HUES64 (cell line): ENCODE results near the gene LIMS1.

ENCODE experiments used
- H3K27ac ChIP-seq: 2 replicates; pipeline ENCODE4 v1.7.0; 2013; ENCODE audit warnings: low read depth, low read length, inconsistent platforms
- H3K27me3 ChIP-seq: 2 replicates; pipeline ENCODE4 v1.6.1; 2013; ENCODE audit warnings: mild to moderate bottlenecking, low read length; ENCODE audit not compliant: insufficient read depth
- H3K36me3 ChIP-seq: 2 replicates; pipeline ENCODE4 v1.6.1; 2013; ENCODE audit warnings: mild to moderate bottlenecking, low read length; ENCODE audit not compliant: insufficient read depth
- H3K4me1 ChIP-seq: 2 replicates; pipeline ENCODE4 v1.6.1; 2013; ENCODE audit warnings: mild to moderate bottlenecking, low read length, moderate library complexity; ENCODE audit not compliant: insufficient read depth
- H3K4me3 ChIP-seq: 2 replicates; pipeline ENCODE4 v1.5.1; 2013; ENCODE audit warnings: mild to moderate bottlenecking, low read length, moderate library complexity
- H3K9ac ChIP-seq: 2 replicates; pipeline ENCODE4 v1.6.1; 2013; ENCODE audit warnings: mild to moderate bottlenecking, low read depth, low read length
- H3K9me3 ChIP-seq: 2 replicates; pipeline ENCODE4 v1.6.1; 2013; ENCODE audit warnings: low read depth, low read length; ENCODE audit not compliant: insufficient read depth
- WGBS: fragments of 150-250, 120-280 bp; methylation state at CpG from one replicate; pipeline ENCODE4 v1.1.7; 2013; ENCODE audit warnings: missing lambda C conversion rate; 5-methylcytosine and 5-hydroxymethylcytosine counted together

Gene LIMS1

GRCh38 chr2:108531674-108532055 is 2.6 kb upstream of the LIMS1 start:
- no peak overlapping the region for H3K9ac ChIP-seq
- WGBS = 91% methylated on average over 5 of the region's 5 CpGs

DNA sequence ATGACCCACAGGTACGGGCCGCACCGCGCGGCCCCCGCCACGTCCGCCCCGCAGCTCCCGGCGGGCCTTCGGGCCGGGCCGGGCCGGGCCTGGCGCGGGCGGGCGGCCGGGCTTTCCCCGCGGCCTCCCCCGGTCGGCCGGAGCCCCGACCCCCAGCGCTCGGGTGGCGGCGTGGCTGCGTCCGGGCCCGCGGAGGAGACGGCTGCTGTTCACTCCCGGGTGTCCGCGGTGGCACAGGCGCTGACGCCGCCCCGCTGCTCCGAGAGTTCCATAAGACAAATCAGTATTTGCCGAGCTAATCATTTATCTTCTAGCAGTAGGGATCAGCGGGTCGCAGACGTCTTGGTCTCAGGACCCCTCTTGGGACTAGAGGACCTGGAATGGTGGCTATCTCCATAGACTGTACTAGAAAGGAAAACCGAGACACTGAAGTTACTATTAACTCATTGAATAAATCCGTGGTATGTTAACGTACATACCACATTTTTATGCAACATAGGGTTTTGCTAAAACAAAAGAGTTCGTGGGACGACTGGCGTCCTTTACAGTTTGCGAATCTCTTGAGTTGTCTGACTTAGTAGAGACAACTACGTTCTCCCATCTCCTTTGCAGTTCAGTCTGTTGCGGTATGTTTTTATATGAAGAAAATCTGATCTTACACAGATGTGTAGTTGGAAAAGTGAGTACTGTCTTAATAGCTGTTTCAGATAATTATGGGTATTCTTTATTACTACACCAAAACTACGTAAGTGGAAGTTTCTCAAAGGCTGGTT is 500 bp downstream of the LIMS1 start:
- Histone ChIP-seq H3K4me3 (peak overlapping the region; percentile 92), H3K27me3 (peaks cover 18% of the 10 kb centered on the region), H3K27ac (no peak overlapping the region; the same call in 1 of the 2 replicates), H3K9me3 (no peaks in the 10 kb centered on the region), H3K4me1 (peaks cover 18% of the 10 kb centered on the region), H3K9ac (peak overlapping the region; percentile 74), H3K36me3 (no peaks in the 10 kb centered on the region)
- WGBS = under 1% methylated on average over 56 of the region's 57 CpGs

More at GRCh38 chr2:108531674-108532055, 2.6 kb upstream of the LIMS1 start:
- Histone ChIP-seq H3K4me1 (peaks cover 8% of the 10 kb centered on the region; the same call in 1 of the 2 replicates), H3K9me3 (no peaks in the 10 kb centered on the region), H3K4me3 (no peak overlapping the region), H3K27ac (no peak overlapping the region), H3K27me3 (peaks cover 18% of the 10 kb centered on the region), H3K36me3 (no peaks in the 10 kb centered on the region)

- Histone ChIP-seq H3K4me3 (peak overlapping the region; percentile 92), H3K27me3 (peaks cover 18% of the 10 kb centered on the region), H3K27ac (no peak overlapping the region), H3K4me1 (peaks cover 18% of the 10 kb centered on the region), H3K36me3 (no peaks in the 10 kb centered on the region), H3K9me3 (no peaks in the 10 kb centered on the region), H3K9ac (peak overlapping the region; percentile 74; the same call in 1 of the 2 replicates)
- WGBS = 22% methylated on average over 9 of the region's 9 CpGs
Observed at GRCh38 chr2:108535357-108535631, 1.0 kb downstream of the LIMS1 start.

DNA sequence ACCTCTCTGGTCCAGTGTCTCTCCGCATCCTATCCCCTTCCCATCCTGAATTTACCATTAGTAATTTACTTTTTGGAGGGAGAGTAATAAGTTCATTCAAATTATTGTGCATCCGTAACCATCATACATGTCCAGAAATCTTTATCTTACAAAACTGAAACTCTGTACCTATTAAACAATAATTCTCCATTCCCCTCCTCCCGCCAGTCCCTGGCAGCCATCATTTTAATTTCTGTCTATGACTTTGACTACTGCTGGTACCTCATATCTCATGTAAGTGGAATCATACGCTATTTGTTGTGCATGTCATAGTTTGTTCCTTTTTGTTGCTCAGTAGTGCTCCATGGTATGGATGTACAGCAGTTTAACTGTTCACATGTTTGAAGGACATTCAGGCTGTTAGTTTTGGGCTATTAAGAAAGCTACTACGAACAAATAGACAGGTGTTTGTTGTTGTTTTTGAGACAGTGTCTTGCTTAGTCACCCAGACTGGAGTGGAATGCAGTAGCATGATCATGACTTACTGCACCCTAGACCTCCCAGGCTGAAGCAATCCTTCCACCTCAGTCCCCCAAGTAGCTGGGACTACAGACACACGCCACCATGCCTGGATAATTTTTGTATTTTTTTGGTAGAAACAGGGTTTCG is 2.0 kb downstream of the LIMS1 start:
- peaks cover 18% of the 10 kb centered on the region for H3K27me3 ChIP-seq
- 87% methylated on average over 6 of the region's 7 CpGs for WGBS
- H3K36me3 ChIP-seq = no peaks in the 10 kb centered on the region
- H3K9ac ChIP-seq = no peak overlapping the region
- peak overlapping the region; percentile 92 for H3K4me3 ChIP-seq
- H3K4me1 ChIP-seq = peaks cover 18% of the 10 kb centered on the region
- H3K9me3 ChIP-seq = no peaks in the 10 kb centered on the region
- H3K27ac ChIP-seq = no peak overlapping the region

- Histone ChIP-seq H3K4me3 (peak overlapping the region; percentile 2; the same call in 1 of the 2 replicates), H3K36me3 (no peaks in the 10 kb centered on the region), H3K4me1 (peaks cover 18% of the 10 kb centered on the region), H3K9me3 (no peaks in the 10 kb centered on the region), H3K27me3 (peaks cover 18% of the 10 kb centered on the region), H3K27ac (no peak overlapping the region), H3K9ac (no peak overlapping the region)
- WGBS = 91% methylated on average over 5 of the region's 5 CpGs
Observed at GRCh38 chr2:108536911-108537310, 2.6 kb downstream of the LIMS1 start.

DNA sequence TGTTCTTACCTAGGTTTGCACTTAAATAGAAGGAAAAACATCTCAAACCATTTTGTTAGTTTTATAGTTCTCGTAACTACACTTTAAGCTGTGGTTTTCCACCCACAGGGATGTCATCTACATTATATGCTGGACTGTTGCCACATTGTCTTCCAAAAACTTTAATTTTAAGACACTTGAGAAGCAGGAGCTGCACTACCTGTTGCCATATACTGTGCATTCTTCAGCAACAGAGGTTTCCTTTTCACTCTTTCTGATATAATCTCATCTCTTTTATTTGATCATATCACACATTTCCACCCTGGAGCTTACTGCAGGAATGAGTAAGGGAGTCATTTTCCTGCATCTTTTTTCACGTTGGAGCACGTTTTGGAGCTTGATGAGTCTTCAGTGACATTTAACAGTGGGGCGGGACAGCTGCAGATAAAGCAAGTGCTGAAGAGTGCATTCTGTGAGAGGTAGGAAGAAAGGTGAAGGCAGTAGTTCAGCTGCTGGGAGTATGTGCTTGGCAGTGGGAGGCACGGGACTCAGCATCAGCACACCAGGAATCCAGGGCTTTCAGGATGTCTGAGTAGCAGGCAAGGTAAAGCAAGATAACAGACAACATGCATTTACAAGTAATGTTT is 3.8 kb downstream of the LIMS1 start:
- H3K27ac ChIP-seq = no peak overlapping the region
- H3K4me1 ChIP-seq = peaks cover 18% of the 10 kb centered on the region
- 55% methylated on average over 5 of the region's 5 CpGs for WGBS

DNA sequence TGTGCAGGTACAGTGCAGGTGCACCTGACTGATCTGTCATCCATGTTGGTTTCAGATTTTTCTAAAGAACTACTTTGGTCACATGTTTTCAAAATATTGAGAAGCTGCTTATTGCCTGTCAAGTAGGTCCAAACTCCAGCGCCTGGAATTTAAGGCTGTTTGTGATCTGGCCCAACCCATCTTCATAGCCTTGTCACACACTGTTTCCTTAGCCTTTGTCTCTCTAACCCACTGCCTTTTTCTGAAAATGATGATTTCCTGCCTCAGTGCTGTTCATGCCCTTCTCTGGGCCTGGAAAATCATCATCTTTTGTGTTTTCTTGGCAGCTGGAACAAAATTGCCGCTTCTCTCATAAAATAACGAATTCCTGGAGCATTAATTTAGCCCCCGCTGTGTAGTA is 7.2 kb downstream of the LIMS1 start:
- Histone ChIP-seq H3K9me3 (peaks cover 7% of the 10 kb centered on the region; the same call in 1 of the 2 replicates), H3K9ac (no peak overlapping the region), H3K27me3 (peaks cover 1% of the 10 kb centered on the region; the same call in 1 of the 2 replicates), H3K27ac (no peak overlapping the region), H3K4me1 (peaks cover 10% of the 10 kb centered on the region), H3K36me3 (no peaks in the 10 kb centered on the region), H3K4me3 (no peak overlapping the region)
- over 99% methylated on average over 4 of the region's 4 CpGs for WGBS

More for the DNA sequence above, 3.8 kb downstream of the LIMS1 start:
- Histone ChIP-seq H3K36me3 (no peaks in the 10 kb centered on the region), H3K9ac (no peak overlapping the region), H3K27me3 (peaks cover 18% of the 10 kb centered on the region), H3K9me3 (no peaks in the 10 kb centered on the region), H3K4me3 (no peak overlapping the region)

- no peaks in the 10 kb centered on the region for H3K27me3 ChIP-seq
- 95% methylated on average over 4 of the region's 4 CpGs for WGBS
- H3K27ac ChIP-seq = no peak overlapping the region
- H3K4me3 ChIP-seq = no peak overlapping the region
- no peak overlapping the region for H3K9ac ChIP-seq
- H3K4me1 ChIP-seq = peaks cover 9% of the 10 kb centered on the region
- H3K9me3 ChIP-seq = peaks cover 7% of the 10 kb centered on the region; the same call in 1 of the 2 replicates
- H3K36me3 ChIP-seq = no peaks in the 10 kb centered on the region
Observed at GRCh38 chr2:108542071-108542470, 7.8 kb downstream of the LIMS1 start.

DNA sequence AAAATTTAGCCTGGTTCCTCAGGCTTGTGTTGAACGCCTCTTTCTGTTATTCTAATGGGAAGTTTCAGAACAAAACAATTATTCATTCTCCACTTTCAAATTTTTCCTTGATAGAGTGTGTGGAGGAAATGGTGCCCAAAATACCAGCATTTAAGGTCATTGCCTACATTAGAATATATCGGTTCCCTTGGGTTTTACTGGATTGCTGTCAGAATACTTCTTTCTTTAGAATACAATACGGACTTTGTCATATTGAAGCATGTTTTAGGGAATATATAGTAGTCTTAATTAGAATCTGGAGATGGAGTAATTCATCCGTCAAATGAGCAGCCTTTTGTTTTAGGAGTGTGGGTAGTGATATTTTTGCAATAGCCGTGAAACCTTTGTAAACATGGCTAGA is 13.3 kb downstream of the LIMS1 start:
- Histone ChIP-seq H3K4me1 (no peaks in the 10 kb centered on the region), H3K27ac (no peak overlapping the region), H3K27me3 (no peaks in the 10 kb centered on the region), H3K9ac (no peak overlapping the region), H3K36me3 (no peaks in the 10 kb centered on the region), H3K9me3 (peaks cover 7% of the 10 kb centered on the region; the same call in 1 of the 2 replicates), H3K4me3 (no peak overlapping the region)
- WGBS = 85% methylated on average over 4 of the region's 5 CpGs

DNA sequence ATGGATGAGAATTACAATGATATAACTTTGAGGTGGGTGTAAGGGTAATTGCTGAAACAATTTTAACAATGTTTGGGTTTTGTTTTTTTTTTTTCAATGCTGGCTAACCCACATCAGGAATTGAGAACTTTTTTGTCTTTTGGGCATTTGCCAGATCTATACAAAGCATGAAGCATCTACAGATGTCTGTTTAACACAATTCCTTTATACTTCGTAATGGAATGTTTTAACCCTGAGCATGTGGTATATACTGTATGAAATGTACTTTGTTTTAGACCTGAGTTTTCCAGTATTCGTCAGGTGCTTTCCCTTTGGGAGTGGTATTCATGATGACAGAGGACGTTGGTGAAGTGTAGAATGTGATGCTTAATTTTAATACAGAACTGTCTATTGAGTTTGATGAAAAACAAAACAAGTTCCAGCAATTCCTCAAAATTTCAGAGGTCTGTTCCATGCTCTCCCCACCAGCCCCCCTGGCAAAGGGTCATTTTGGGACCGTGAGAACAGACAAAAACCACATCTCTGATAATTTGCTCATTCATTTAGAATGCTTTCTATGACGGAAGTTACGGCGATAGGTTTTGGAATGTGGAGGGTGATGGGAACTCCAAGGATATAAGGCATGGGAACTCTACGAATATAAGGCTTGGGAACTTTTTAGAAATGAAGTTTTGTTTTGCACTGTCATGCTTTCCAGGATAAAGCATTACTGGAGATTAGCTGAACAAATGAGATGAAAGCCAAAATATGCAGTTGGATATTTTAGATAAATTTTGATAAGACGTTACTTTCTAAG is 14.1 kb downstream of the LIMS1 start:
- H3K9ac ChIP-seq = no peak overlapping the region
- no peaks in the 10 kb centered on the region for H3K36me3 ChIP-seq
- no peak overlapping the region for H3K27ac ChIP-seq
- WGBS = 91% methylated on average over 8 of the region's 9 CpGs
- no peak overlapping the region for H3K4me3 ChIP-seq
- no peaks in the 10 kb centered on the region for H3K27me3 ChIP-seq
- H3K9me3 ChIP-seq = peaks cover 7% of the 10 kb centered on the region; the same call in 1 of the 2 replicates
- H3K4me1 ChIP-seq = no peaks in the 10 kb centered on the region
